ENCODE measurements around the gene AP5B1. TPM values are rescaled to one million over a fixed set of nuclear protein-coding genes. Genes with fewer than 3 reads are reported as not detected.

Gene AP5B1
- total and polyA plus RNA-seq, 9 of the 15 experiments (the other 6 are each of a cell fraction or from before 2014, with no cell fraction given): 0.51 to 24.2 (median 5.1) TPM

DNA sequence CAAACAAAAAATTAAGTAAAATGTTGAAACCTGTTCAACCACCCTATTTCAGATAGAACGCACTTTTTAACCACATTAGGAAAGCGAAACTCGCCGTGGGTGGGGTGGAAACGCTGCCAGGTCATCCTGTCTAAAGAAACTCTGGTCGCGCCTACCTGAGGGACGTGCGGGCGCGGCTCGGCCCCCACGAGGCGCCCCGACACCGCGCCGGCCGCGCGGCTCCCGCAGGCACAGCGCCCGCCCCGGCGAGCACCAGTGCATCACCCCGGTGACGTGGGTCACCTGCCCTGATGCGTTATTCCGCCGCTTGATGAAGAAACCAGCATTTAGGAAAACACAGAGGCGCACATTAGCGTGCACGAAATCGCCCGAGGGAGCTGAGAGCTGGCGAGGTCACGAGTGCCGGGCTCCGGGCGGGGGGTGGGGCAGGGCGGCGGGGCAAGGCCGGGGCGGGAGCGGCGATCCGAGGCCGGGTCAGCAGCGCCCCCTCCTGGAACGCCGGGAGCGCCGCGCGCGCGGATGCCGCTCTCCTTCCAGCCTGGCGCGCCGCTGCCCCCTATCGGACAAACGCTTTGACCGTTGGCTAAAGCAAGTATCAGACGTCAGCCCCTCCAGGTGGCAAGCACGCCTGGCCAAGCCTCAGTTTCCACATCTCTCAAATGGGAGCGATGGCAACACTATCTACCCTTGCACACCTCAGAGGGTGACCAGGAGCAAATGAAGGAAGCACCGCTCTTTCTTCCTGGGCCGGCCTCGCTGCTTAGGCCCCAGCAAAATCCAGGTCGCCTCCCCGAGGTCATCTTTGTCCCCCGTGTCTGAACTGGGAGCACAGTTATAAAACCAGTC lies 37.3 kb upstream of the AP5B1 start (continued):
- TF ChIP-seq ZNF277 (CRISPR knock-in tag; IDR thresholded peaks at IDR 0.05; ENCODE audit: borderline replicate concordance) (no peak), PURB (CRISPR knock-in tag; IDR thresholded peaks at IDR 0.05; ENCODE audit: low read depth) (no peak), EZH2 (IDR thresholded peaks at IDR 0.05; ENCODE audit: borderline replicate concordance, low read depth, low read length) (no peak), ZNF76 (CRISPR knock-in tag; IDR thresholded peaks at IDR 0.05; ENCODE audit: borderline replicate concordance) (no peak), GTF2F1 (IDR thresholded peaks at IDR 0.05; ENCODE audit: low read depth, low read length) (no peak), FOXK1 (CRISPR knock-in tag; IDR thresholded peaks at IDR 0.05; ENCODE audit: borderline replicate concordance) (no peak; the same call in 1 of the 2 replicates), HDAC6 (IDR thresholded peaks at IDR 0.05; ENCODE audit: low read depth, low read length) (no peak), ZBTB43 (CRISPR knock-in tag; IDR thresholded peaks at IDR 0.05) (peak; percentile 73; the same call in 1 of the 2 replicates), BCL6 (CRISPR knock-in tag; IDR thresholded peaks at IDR 0.05) (no peak), POLR2AphosphoS5 (IDR thresholded peaks at IDR 0.05; ENCODE audit: control insufficient read depth, insufficient read depth, low read depth, low read length) (no peak), ZNF224 (CRISPR knock-in tag; IDR thresholded peaks at IDR 0.05) (no peak), MEIS2 (IDR thresholded peaks at IDR 0.05; ENCODE audit: partially characterized antibody) (no peak), PKNOX1 (IDR thresholded peaks at IDR 0.05) (no peak), MAZ (CRISPR knock-in tag; conservative IDR thresholded peaks at IDR 0.05 in 1 of 2, IDR thresholded peaks at IDR 0.05 in 1 of 2) (peak; percentile 53 to 89; a peak in 3 of 4 replicates)
- TF ChIP-seq, protein P1, sequence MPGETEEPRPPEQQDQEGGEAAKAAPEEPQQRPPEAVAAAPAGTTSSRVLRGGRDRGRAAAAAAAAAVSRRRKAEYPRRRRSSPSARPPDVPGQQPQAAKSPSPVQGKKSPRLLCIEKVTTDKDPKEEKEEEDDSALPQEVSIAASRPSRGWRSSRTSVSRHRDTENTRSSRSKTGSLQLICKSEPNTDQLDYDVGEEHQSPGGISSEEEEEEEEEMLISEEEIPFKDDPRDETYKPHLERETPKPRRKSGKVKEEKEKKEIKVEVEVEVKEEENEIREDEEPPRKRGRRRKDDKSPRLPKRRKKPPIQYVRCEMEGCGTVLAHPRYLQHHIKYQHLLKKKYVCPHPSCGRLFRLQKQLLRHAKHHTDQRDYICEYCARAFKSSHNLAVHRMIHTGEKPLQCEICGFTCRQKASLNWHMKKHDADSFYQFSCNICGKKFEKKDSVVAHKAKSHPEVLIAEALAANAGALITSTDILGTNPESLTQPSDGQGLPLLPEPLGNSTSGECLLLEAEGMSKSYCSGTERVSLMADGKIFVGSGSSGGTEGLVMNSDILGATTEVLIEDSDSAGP (CRISPR knock-in tag; IDR thresholded peaks at IDR 0.05): no peak
